Ramos (cell line): ENCODE results near the gene SCD5.

Source experiments
- in situ Hi-C: fragments of 300-500 bp; cut with MboI; formaldehyde crosslinking; loops from one replicate; pipeline ENCODE4 v1.14.3; 2022; ENCODE audit warnings: low sequenced_read_pairs; ENCODE audit not compliant: unreplicated experiment

Gene SCD5

DNA sequence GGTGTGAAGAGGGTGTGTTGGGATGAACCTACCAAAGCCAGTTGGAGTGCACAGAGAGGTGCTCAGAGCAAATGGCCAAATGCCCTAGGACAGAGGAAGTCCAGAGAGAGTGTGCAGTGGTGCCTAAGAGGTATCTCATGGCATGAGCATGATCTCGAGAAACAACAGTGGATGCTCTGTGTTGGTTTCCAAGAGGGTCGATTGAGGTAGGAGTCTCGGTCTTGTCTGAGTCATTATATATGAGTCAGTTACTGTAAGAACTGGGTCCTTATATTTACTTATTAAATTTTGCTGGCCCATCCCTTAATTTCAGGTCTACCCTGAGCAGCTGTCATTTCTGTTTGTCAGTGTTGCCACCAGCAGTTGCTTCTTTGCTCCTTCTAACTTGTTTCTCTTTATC, 150.2 kb downstream of the SCD5 start:
- in situ Hi-C loops: no loop called here

DNA sequence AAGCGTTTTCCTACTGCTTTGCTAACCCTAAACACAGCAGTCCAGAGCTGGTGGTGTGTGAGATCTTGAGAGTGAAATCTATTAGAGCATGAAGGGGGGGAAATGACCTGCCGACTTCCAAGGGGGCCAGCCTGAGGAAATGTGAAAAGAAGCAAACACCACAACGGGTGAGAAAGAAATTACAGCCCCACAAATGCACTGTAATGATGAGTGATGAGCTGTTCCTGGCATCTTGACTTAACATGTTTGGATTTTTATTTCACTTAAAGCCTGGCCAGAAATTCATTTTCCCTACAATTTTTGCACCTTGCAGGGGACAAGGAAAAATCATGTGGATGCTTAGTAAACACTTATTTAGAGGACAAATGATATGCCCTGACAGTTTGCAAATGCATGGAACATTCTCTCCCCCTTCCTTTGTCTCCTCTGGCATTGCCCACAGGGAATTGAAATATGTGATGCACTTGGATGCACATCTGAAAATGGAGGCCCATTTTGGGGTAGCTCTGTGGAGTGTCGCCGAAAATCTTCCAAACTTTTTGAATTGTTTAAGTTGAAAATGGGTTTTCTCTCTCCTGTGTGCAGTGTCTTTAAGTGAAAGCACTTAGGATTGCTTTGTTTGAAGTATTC, 152.5 kb downstream of the SCD5 start:
- in situ Hi-C loops: no loop called here

DNA sequence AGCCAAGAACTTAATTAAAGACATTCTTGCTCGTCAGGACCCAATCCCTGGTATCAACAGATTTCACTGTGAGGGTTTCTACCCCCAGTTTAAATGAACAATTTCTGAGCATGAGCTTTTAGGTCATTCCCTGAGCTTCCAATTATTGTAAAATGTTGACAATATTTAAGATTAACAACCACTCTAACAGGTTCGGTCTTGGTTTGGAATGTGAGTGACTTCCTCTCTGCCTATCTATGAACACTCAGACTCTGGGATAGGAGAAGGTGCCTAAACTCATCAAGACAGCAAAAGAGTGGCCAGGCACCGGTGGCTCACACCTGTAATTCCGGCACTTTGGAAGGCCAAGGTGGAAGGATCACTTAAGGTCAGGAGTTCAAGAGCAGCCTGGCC, 153.9 kb downstream of the SCD5 start:
- in situ Hi-C loops: no loop called here

DNA sequence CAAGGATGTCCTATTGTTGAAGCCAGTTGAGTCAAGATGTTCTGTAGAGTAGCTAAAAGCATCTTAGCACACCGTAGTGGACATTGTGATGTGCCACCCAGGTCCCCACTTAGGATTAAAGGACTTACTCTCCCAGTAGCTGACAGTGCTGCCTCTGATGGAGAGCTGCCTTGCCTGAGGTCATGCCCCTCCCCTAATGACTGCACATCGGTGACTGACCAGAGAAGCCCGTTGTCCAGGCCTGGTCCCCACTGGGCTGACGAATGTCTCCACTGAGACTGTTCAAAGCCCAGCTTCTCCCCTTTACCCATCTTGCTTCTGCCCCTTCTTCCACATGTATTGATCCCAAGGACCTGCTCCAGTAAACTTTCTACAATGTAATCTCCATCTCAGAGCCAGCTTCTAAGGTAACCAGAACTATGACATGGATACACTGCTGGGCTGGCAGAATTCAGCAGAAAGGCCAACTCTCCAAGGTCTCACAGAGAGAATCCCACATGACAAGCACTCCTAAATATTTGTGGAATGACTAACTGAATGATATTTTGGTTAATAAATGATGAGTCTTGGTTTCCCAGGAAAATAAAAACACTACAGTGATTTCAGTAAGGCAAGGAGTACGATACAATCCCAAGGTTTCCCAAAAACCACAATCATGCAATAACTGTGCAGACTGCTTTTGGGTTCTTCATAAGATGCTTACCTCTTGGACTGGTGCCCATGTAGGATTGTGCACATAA, 154.4 kb downstream of the SCD5 start:
- in situ Hi-C loops: no loop called here

DNA sequence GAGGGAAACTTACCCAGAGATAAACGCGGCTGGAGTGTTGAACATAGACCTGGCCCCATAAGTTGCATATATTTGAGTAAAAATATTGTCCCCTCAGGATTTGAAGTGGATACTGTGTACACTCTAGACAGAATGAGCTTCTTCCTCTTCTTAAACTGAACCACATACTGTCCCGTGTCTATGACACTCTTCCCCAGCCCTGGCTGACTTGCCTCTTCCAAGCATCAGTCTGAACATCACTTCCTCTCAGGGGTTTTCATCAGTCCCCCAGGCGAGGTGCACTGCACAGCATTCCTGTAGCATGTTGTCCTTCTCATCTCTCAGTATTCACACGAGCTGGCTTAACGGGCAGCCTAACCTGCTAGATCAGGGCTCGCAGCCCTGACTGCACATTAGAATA, 156.3 kb downstream of the SCD5 start:
- in situ Hi-C loops: no loop called here

DNA sequence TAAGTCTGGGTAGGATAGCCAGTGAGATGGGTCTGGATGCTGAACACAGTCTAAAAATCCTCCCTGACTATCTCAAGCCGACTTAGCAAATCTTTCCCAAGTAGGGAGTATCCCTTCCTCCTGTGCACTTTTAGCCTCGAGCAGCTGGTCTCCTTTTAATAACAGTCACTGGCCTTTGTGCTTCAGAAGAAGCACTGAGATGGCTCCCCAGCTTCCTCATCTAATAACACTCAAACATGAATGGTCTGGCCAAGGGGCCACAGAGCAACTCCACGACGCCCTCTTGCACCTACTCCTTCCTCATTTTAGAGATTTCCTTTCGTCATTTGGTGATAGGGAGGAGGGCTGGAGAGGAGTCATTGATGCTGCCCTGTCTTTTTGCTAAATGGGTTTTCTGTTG, 158.1 kb downstream of the SCD5 start:
- in situ Hi-C loops: no loop called here

DNA sequence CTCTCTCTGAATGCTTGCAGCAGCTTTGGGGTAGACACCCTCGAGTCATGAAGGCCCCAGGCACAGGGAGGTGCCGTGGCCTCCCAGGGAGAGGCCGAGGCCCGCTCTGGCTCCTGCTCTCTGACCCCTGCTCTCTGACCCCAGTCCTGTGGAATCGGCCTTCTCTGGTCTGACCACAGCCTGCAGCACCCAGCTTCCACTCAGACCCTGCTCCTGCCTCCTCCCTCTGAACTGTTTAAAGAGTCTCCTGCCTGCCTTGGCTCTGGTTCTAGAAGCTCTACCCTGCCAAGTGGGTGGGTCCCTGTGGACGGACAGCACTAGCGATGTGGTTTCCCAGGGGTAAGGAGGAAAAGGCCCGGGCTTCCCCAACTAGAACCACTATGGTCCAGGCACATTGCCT, 158.6 kb downstream of the SCD5 start:
- in situ Hi-C loops: no loop called here

DNA sequence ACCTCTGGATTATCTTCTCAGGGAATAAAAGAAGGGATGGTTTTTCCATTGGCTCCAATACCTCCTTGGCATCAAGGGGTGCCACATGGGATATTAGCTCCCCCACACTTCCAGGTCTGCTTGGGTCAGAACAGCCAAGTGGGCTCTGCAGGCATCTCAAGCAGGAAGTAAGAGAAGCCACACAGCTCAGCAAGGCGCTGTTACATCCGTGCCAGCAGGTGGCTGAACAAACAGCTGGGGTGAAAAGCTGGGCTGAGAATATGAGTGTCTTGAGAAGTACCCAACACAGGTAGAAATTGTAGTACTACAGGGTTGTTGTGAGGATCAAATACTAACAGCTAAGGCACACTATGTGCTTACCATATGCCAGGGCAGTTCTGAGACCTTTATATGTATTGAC, 160.1 kb downstream of the SCD5 start:
- in situ Hi-C loops: no loop called here

DNA sequence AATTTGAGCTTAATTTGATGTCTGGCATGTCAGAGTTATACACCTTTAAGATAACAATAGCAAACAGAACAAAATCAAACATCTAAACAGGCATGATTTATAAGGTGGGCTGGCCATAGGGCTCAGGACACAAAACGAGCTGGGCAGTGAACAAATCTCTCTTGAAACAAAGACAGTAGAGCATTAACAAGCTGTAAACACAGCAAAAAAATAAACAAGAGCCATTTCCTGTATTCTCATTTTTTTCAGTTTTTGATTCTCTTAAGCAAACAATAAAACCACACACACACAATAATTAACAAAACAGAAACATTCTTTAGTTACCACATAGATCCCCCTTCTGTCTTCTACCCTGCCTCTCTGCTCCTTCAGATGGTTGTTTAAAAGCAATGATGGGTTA, 168.5 kb downstream of the SCD5 start:
- in situ Hi-C loops: no loop called here

DNA sequence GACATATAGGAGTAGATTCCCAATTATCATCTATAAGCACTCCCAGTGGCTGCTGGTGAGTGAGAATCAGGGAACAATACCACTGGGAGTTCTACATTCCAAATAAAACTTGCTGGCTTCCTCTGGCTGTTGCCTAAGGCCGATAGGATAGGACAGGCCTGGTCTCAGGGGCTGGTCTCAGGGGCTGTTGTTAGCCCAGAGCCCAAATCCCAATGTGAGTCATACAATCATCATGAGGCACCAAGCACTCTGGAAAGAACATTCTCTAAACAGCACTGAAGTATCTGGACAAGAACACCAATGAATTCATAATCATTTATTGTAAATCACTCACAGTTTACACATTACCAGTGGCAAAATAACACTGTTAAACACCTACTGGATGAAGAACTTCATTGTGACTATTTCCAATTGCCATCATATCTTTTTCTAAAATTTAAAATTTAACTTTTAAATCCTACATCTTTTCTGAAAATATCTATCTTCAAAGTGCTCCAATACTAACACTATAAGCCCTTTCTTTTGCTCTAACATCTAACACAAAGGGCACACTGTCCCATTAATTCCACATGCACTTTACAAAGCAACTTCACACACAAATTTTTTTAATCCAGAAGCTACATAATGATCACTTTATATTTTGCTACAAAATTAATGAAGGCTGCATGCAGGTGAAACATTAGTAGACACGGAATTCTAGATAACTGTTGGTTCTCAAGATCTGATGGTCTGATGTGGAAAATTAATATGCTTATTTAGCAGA, 169.2 kb downstream of the SCD5 start:
- in situ Hi-C loops: no loop called here

DNA sequence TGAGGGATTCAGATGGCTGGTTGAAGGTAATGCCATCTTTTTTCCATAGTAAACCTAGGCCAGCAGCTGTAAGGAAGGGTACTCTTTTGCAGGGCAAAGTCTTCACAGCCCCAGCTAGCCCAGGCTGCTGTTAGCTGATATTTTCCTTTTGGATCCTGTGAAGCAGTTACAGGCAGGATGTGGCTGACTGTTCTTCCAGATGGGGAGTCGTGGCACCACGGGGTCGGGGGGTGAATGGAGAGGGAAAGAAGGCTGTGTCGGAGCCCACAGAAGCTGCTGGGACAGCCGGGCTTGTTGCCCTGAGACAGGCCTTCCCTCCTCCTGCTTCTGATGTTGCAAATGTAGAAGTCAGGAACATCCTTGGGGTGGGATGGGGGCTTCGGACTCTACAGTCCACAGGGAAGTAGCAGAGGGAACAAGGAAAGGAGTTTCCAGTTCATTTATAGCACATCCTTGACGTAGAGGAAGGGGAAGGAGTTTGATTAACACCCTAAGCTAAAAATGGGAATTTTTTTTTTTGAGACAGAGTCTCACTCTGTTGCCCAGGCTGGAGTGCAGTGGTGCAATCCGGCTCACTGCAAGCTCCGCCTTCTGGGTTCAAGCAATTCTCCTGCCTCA, 172.2 kb downstream of the SCD5 start:
- in situ Hi-C loops: no loop called here

DNA sequence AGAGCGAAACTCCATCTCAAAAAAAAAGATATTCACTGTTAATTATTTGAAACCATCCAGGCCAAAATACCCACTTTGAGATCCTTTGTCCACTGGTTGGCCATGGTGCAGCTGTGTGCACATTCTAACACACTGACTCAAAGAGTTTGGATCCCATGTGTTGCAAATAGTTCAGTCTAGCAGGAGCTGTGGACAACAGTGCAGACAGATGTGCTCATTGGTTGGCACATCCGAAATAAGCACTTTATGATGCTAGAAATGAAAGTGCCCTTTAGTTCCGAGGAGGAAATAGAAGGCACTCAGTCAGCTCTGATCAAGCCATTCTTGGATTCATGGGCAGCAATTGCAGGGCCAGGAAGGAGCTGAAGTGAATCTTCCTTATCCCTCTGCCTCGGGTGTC, 173.8 kb downstream of the SCD5 start:
- in situ Hi-C loops: no loop called here

DNA sequence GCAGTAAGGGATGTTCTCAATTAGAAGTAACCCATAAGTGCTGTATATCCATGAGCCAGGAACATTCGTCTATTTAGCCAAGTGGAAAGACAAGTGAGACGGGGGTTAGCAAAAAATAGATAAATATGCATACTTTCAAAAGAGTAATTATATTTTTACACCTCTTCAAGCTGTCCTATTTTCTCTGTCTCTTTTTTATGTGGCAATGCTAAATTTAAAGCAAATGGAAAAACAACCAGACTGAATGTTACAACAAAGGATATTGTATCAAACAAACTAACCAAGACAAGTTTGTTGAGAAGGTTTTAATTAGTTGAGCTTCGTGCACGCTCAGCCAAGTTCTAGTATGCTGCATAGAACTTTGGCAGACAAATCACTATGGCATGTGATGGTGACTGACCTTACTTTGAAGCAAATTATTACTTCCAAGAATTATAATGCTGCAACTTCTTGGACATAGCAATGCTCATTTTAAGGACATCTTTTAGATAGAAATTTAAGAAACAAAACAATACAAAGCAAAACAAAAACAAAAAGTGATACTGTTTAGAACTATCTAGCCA, 175.4 kb downstream of the SCD5 start:
- in situ Hi-C loops: no loop called here

DNA sequence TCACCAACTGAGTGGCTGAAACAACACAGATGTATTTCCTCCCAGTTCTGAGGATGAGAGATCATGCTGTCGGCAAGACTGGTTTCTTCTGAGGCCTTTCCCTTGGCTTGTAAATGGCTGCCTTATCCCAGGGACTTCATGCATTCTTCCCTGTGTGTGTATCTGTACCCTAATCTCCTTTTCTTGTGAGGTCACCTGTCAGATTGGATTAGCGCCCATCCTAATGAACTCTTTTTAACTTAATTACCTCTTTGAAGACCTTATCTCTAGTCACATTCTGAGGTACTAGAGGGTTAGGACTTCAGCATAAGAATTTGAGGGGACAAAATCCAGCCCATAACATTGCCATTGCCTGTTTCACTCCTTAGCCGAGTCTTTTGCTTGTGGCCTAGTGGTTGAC, 177.3 kb downstream of the SCD5 start:
- in situ Hi-C loops: no loop called here

DNA sequence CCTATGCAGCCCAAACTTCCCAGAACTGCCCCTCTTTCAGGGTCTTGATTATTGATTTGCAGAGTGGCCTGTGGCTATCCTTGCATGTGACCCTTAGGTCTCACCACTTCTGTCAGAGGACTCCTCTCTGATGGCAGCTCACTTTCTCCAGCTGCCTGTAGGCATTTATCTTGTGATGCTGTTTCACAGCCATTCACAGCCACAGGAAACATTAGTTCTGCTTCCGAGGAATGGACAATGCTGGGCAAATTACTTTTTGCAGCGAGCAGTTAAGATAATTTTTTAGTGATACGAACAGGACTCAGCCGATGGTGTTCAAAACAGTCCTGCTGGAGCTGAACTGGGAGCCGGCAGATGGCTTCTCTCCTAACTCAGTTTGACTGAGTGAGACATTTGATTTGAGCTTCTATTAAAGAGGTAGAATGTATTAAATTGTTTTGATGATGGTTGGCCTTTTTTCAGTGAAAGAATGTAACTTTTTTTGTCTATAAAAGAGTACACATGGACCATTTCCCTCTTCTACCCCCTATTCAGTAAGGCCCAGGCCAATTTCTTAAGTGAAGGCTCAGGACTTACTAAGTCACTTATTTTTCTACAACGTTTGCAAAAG, 178.4 kb downstream of the SCD5 start:
- in situ Hi-C loops: no loop called here

DNA sequence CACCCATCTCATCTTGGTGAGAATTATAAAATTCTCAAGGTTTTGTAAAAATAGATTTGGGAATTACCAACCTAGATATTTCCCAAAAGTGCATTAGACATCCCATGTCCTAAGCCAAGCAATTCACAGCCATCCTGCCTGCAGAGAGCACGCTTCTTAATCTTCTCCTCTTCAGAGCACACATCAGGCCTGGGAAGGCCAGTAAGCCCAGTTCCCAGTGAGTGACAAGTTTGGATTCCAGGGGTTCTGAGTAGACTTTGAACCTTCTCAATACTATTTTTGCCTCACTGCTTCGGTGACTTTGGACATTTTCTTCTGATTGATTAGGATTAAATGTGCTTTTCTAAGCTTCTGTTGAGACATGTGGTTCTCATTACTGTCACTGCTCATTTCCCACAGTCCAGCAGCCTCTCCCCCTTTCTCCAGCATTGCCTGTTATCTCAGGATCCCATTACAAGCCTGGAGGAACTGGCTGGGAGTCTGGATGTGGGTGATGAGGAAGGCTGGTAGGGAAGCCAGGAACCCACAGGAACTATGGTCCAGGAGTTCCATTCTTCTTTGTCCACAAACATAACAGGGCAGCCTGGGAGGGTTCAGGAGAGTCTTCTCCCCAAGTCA, 180.4 kb downstream of the SCD5 start:
- in situ Hi-C loops: no loop called here

DNA sequence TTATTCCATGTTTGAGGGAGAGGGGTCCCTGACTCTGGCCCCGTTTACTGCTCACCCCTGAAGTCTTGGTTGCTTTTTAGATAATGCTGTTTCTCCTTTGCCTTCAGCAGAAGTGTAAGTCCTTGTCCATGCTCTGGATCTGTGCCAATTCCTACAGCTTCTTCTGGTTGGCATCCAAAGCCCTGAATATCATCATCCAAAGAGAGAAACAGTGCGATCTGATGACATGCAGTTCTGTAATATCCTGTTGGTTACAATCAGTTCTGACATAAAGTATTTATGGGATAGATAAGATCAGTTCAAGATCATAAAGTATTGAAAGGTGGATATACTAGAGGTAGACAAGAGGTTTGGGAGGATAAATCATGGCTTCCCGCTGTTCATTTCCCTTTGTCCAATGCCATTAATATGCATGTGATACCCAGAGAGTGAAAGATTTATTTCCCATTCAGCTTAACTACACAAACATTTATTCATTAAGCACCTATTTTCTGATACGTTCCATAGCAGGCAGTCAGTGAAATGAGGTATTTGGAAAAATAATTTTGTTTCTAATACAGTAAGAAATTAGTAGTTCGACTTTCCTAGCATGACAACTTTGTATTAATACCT, 183.7 kb downstream of the SCD5 start:
- in situ Hi-C loops: no loop called here

DNA sequence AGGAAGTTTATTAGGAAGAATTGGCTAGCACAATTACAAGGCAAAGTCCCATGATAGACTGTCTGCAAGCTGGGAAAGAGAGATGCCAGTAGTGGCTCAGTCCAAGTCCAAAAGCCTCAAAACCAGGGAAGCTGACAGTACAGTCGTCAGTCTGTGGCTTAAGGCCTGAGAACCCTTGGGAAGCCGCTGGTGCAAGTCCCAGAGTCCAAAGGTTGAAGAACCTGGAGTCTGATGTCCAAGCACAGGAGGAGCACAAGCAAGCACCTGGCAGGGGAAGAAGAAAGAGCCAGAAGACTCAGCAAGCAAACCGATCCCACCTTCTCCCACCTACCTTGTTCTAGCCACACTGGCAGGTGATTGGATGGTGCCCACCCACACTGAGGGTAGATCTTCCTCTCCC, 185.5 kb downstream of the SCD5 start:
- in situ Hi-C loops: no loop called here

DNA sequence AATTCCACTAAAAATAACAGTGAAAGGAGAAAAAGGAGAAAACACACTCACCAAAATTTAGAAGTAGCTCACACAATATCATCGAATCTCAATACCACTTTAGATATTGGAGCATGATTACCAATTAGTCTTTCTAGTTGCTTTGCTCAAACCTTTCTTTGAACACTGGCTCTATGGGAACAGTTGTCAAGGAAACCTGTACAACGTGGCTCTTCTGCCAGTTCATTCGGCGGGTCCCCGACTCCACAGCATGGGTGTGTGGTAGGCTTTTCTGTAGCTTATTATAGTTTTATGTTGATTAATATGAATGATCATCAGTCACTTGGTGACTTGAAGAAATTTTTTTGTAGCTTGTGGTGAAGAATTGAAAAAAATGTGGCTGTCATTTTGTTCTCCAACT, 186.6 kb downstream of the SCD5 start:
- in situ Hi-C loops: no loop called here

DNA sequence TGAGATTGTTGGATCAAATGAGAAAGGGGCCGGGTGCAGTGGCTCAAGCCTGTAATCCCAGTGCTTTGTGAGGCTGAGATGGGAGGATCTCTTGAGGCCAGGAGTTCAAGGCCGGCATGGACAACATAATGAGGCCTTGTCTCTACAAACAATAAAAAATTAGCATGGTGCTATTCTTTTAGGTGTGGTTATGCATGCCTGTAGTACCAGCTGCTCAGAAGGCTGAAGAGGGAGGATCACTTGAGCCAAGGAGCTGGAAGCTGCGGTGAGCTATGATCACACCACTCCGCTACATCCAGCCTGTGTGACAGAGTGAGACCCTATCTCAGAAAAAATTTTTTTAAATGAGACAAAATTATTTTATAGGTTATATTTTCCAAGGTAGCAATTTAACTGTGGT, 187.1 kb downstream of the SCD5 start:
- in situ Hi-C loops: no loop called here
